HG02870 (cell line): Measurements from ENCODE around the gene PNPLA5.

Source experiments
- ATAC-seq: cut with Tn5 transposase; IDR thresholded peaks from one replicate; pipeline ENCODE4 v1.9.1; 2021; ENCODE audit warnings: mild to moderate bottlenecking, moderate library complexity; ENCODE audit not compliant: unreplicated experiment

The PNPLA5 gene

DNA sequence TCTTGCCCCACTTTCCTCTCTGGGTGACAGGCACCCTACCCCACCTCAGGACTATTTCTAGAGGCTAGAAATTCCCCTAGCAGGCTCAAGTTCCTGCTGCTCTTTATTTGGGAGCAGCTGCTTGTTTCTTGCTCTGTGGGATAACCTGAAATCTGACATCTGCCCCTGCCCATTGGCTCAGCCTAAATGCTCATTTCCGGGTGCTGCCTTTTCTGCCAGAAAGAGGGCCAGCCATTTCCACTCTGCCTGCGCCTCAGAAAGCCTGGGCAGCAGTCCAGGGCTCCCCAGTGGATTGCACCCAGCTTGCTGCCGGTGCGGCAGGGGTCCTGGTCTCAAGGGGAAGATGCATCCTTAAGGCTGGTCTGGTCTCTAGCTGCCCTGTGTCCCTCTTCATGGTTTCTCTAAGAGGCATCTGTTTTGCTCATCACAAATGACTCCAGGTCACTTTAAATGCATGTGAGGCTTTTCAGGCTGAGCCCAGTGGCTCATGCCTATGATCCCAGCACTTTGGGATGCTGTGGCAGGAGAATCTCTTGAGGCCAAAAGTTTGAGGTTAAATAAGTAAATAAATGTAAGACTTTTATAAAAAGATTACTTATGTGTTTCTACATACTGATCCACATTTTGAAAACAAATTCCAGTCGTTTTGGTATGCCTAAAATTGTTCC is 10.3 kb upstream of the PNPLA5 start:
- ATAC-seq: no peak

DNA sequence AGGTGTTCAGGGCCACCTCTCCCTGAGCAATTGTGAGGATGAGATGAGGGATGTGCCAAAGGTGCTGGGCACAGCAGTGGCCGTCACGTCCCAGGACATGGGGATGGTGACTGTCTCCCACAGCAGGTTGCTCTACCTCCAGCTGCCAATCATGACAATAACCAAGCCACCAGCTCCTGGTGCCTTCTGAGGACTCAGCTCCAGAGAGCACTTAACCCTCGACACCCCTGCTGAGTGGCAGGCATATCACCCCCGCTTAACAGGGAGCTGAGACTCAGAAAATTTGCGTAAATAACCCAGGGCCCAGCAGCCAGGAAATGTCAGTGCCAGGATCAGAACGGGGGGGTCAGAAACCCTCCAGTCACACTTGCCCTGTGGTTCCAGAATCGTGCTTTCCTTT is 8.4 kb upstream of the PNPLA5 start:
- ATAC-seq: no peak

DNA sequence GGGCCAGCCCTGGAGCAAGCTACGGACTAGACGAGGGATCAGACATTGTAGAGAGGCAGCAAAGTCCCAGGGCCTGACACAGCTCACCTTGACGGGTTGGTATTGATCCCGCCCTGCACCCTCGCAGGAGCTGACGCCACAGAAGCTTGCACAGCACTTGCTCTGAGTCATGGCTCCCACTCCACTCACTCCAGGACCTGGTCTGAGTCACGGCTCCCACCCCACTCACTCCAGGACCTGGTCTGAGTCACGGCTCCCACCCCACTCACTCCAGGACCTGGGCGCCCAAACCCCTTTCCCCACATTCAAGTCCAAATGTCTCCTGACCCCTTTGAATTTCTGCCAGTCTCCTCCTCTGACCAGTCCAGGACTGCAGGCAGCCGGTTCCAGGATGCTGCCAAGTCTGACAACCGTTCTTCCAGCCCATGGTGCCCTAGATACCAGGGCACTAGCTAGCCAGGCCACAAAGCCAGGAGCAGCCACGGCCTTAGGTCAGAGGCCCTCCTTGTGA is 6.0 kb upstream of the PNPLA5 start:
- no peak for ATAC-seq

DNA sequence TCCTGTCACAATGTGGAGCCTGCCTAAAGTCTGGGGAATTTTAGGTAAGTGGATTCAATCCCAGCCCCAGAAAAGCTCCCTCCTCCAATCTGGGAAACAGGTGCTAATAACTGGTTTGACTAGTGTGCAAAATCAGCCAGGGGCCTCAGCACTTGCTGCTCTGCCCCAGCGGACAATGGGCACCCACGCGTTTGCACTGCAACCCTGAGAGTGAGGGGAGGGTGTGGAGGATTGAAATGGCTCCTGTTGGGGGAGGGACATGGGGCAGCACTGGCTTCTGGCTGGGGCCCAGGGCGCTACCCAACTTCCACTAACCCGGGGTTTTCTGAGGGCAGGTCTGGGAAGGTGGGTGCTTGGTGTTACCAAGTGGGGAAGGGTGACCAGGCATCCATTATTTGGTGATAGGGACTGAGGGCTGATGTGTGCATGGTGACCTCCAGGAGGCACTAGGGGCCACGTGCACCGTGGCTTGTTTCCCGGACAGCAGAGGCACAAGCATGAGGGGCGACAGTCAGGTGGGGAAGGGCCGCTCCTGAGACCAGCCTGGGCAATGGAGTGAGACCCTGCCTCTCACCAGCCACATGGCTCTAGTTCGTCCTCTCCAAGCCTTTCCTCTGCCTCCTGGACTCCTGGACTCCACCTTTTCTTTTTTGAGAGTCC is 4.3 kb upstream of the PNPLA5 start:
- no peak for ATAC-seq

DNA sequence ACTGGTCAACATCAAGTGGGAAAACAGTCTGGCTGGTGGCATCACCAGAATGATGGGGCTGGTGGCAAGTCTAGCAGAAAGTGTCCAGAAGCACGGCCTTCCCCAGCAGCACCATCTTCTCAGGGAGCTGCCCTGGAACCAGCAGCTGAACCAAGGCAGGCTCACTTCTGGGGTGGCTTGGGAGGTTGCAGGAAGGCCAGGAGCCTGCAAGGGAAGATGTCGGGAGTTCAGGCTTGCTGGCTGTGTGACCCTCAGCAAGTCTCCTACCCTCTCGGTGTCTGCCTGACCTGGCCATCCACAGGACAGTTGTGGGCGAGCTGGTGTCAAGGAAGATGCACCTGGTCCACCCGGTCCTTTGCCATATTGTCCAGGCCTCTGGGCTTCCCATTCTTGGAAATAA is 2.3 kb upstream of the PNPLA5 start:
- ATAC-seq: no peak

DNA sequence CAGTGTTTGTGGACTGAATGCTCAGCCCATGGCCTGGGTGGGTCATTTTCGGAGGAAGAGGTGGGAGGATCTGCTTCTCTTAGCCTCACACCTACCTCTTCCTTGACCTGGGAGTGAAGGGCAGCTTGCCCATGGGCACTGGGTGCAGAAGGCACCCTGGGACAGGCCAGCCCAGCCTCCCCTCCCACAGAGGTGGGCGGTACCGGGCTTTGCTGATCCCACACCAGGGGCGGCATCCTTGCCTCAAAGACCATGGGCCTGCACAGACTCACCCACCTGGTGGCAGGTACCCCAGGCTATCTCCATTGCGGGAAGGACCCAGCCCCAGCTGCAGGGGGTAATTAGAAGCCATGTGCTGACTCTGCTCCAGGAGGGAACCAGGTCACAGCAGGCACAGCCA is 1.5 kb upstream of the PNPLA5 start:
- no peak for ATAC-seq

DNA sequence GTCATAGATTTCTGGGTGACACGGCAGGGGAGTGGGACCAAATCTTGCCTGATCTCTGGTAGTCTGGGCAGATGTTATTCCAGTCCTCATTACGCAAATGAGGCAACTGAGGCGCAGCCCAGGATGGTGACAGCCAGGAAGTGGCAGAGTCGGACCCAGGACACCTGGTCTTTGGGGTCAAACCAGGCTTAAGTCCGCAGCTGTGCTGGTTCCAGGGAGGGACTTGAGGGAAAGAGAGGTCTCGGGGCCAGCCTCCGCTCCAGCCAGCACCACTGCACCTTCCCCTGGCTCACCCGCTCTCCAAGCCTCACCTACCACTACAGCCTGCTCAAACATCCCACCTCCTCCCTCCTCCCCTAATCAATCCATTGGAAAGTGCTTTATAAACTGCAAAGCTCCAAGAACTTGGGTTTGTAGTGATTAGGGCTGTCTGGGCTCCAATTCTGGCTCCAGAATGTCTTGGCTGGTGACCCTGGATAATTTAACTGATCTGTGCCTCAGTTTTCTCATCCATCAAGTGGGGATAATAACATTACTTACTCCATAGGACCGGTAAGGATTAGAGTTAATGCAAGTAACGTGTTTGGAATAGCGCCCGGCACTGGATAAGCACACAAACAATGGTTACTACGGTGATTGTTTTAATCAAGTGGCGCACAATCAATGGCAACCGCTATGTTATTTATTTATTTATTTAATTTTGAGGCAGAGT is 526 bp upstream of the PNPLA5 start:
- no peak for ATAC-seq

DNA sequence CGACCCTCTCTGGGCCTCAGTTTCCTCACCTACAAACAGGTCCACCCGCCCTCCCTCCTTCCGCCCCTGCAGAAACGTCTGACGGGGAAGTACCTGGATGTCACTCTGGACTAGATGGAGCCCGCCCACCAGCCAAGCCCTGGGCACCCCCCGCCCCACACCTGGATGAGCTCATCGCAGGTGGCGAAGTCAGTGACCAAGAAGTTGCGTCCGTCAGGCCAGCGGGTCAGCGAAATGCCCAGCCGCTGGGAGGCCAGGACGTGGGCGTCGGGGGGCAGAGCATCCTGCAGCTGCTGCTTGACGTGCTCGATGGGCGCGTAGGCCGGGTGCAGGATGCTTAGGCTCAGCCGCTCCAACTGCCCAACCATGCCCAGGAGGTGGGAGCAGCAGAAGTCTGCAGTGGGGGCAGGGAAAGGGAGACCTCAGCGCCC is 897 bp downstream of the PNPLA5 start:
- no peak for ATAC-seq

DNA sequence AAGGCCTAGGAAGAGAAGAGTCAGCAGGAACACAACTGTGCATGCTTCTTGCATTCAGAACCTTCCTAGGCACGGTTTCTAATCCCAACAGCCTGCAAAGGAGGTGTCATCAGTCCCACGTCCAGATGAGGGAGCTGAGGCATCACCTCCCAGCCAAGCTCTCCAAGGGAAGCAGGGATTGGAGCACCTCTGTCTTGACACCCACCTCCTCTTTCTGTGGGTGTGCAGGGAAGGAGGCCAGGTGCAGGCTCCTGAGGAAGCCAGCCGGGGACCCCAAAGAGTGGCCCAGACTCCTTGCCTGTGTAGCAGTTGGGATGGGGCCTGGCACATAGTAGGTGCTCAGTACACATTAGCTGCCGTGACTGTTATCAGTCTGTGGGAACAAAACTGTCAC is 2.0 kb downstream of the PNPLA5 start:
- no peak for ATAC-seq

DNA sequence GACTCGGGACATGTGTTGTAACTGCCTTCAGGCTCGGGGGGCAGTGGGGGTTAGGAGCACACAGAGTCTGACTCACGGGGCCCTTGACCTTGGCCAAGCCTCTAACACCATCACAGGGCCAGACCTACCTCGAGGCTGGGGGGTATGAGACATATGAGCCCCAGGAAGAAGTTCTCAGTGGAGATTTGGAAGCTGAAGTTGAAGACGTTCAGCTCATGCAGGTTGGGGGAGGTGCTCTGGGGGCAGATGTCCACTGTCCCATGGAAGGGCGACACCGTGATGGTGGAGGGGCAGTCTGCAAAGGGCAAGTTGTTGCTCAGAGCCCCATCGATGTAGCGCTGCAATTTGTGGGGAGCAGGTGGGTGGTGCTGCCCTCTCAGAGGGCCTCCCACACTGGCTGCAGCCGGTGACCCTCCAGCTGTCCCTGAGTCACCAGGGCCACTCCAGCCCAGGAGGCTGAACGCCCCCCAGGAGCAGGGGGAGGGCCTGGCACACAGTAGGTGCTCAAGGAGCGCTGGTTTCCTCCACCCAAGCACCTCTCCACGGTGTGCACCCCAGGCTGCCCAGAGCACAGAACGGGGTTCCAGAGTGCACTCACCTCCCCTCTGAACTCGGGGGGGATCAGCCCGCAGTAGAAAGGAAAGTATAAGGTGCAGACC is 2.5 kb downstream of the PNPLA5 start:
- ATAC-seq: no peak

DNA sequence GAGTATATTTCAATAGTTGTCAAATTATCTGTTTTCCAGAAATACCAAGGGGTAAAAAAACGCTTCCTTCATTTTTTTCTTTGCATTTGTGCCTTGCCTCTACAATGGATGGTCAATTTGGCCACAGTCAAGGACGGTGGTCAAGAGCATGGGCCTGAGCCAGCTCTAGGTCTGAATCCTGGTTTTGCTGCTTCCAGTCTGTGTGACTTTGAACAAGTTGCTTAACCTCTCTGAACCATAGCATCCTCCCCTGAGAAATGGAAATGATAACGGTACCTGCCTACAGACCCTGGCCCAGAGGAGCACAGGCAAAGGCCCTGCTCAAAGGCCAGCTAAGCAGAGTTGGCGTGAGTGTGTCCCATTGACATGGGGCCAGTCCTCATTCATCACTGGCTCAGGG is 3.1 kb downstream of the PNPLA5 start:
- ATAC-seq: no peak

DNA sequence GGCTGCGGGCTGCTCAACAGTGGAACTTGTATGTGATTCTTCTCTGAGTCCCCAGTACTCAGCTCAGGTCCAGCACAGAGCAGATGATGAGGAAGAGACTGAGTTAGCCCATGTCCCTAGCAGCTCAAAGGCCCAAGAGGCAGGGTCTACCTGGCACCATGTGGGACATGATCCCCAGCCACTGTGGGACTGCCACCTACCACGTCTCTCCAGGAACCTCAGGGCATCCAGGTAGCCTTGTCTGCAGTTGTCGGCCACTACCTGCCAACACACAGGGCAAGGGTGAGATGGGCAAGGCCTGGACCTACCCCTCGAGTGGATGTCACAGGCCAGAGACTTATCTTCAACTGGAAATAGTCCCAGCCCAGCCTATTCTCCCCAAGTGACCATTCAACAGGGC is 4.4 kb downstream of the PNPLA5 start:
- ATAC-seq: no peak

DNA sequence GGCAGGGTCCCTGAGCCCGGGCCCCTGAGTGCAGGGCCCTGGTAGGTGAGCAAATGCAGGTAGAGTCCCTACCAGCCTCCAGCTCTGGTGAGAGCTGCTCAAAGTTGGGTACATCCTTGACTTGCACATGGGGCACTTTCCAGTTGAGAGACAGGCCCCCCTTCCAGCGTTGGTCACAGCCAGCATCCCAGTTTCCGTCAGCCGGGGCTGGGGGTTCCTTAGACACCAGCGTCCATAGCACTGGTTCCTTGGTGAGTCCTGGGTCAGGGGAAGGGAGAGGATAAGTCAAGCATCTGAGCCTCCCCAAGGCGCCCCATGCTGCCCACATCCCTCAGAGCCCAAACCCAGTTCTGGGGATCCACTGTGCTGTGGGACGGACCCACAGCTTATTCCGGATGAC is 5.6 kb downstream of the PNPLA5 start:
- no peak for ATAC-seq

DNA sequence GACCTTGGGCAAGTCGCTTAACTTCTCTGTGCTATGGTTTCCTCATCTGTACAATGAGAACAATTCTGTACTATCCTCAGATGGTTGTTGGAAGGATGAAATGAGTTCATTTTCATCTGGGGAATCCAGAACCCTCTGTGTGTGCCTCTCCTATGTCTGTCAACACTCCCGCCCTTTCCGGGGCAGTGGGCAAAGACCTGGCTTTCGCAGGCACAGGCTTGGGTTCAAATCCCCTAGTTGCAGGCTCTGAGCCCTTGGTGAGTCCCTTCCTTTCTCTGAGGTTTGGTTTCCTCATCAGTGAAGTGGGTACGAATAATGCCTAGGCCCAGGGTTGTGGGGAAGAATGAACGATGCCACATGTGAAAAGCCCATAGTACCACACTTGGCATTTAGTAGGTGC is 6.0 kb downstream of the PNPLA5 start:
- ATAC-seq: no peak

DNA sequence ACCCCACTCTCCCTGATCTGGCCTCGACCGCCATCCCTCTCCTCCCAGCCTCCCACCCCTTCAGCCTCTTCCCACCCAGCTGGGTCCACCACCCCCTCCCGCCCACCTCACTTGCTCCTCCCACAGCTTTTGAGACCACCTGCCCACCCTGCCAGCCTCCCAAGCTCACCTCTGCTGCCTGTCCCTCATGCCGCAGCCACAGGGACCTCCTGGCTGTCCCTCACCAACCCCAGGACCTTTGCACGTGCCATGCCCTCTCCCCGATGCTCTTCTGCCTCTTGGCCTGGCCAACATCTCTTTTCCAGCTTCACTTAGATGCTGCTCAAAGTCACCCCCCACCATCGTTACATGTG is 6.5 kb downstream of the PNPLA5 start:
- ATAC-seq: no peak

DNA sequence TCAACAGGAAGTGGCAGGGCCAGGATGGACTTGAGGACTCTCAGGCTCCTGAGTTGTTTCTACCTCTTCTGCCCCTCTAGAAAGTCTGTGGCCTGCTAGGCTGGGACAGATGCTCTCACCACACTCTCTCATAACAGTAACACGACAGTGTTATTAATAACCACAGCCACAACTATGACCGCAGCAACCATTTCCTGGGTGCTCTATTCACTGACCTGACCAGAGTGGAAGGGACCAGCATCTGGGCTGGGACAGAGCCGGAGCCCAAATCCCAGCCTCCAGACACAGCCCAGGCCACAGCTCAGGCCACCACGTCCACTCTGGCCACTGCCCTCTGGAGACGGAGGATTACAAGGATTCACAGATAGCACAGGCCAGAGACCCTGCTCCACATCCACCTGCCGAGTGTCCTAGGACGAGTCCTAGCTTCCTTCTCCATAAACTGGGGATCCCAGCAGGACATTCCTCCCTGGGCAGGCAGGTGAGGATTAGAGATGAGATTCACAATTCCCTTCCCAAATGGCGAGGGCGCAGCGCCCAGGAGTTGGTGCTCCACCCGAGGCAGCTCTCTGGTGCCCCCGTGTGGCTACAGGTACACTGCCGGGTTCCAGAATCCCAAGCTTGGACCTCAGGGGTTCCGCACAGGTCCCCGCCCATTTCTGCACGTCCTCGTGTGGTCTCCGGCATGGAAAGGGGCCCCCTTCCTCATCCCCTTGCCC is 7.1 kb downstream of the PNPLA5 start:
- peak; percentile 86 for ATAC-seq

DNA sequence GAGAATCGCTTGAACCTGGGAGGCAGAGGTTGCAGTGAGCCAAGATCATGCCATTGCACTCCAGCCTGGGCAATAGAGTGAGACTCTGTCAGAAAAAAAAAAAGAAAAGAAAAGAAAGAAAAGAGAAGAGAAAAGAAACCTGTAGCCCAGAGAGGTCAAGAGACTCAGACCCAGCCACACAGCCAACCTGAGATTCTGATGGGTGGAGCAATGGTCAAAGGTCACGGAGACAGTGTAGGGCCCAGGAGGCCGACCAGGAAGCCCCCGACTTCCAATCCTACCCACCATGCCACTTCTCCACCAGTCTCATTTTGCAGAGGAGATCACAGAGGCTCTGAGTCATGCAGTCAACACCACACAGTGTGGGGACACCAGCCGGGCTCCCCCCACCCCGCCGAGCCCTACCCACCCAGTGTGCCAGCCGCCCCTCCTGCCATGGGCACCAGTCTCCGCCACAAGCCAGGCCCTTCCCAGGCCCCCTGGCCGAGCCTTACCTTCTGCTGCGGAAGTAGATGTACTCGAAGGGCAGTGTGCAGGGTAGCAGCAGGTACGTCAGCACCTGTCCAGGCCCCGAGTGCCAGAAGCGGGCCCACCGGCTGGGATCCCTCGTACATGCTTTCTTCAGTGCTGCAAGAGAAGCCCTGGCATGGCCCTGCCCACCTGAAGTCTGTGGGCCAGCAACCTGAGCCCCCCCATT is 7.9 kb downstream of the PNPLA5 start:
- ATAC-seq: no peak

DNA sequence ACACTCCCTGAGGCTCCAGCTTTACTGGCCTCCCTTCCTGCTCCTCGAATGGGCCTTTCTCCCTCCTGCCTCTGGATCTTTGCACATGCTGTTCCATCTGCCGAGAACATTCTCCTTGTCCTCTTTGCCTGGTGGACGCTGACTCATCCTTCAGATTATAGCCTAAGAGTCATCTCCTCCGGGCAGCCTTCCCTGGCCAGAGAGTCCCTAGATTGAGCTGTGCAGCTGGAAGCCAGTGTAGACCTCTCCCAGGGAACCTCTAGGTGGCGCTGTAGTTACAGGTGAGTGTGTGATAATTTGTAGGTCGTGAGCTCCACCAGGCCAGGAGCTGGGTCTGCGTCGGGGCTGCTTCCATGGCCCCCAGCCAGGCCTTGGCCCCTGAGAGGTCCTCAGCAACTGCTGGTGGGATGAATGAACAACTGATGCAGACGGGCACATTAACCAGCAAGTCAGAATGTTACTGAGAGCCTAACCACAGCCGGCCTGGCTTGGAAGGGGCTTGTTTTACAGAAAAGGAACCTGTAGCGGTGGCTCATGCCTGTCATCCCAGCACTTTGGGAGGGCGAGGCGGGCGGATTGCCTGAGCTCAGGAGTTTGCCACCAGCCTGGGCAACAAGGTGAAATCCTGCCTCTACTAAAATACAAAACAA is 8.7 kb downstream of the PNPLA5 start:
- no peak for ATAC-seq

DNA sequence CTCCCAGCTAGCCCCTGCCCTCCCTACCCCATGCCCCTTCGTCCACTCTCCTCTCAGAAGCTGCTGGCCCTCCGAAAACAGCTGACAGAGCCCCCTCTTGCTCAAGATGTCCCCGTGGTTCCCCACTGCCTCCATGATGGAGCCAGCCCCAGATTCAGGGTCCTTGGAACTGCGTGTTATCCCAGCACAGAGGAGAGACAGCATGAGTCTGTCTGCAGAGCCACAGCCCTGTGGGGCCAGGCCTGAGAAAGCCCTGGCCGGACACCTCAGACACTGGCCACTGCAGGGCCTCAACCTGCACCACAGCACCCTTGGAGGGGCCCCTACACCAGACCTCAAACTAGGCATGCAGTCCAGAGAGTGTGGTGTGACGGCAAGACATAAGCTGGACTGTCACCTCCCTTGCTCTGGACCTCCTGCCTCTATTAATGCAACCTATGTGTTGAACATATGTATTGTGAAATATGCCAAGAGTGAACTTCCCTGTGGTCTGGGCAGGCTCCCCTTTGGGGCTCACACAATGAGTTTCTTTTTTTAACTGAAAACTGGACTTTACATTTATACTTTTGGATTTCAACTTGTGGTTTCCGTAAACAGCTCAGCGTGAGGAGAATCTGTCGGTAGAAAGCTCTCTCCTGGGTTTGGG is 9.6 kb downstream of the PNPLA5 start:
- no peak for ATAC-seq
